ENCODE results near the gene HES1.
"Not testable (repeated sequence)": the region's sequence is repeated elsewhere in the genome, so short reads cannot be mapped to it uniquely, and the experiment has no call there.

HES1 gene

GRCh38 chr3:194128919-194129295, 7.0 kb upstream of the HES1 start:
- not testable (repeated sequence) for DNase-seq

GRCh38 chr3:194129581-194130133, 6.3 kb upstream of the HES1 start:
- no peak for DNase-seq

- no peak for DNase-seq
Observed at GRCh38 chr3:194130188-194130587, 5.8 kb upstream of the HES1 start.

GRCh38 chr3:194130807-194131589, 5.0 kb upstream of the HES1 start:
- peak; percentile 31 for DNase-seq

GRCh38 chr3:194132465-194133286, 3.3 kb upstream of the HES1 start:
- no peak for DNase-seq

- DNase-seq = no peak
Observed at GRCh38 chr3:194133661-194134230, 2.2 kb upstream of the HES1 start.

GRCh38 chr3:194134231-194134756, 1.7 kb upstream of the HES1 start:
- no peak for DNase-seq

- peak; percentile 64 for DNase-seq
Observed at GRCh38 chr3:194134757-194135515, 1.0 kb upstream of the HES1 start.

GRCh38 chr3:194135516-194135805, 487 bp upstream of the HES1 start:
- no peak for DNase-seq

- DNase-seq = no peak
Observed at GRCh38 chr3:194136519-194137007, 615 bp downstream of the HES1 start.

GRCh38 chr3:194137008-194137505, 1.1 kb downstream of the HES1 start:
- DNase-seq = no peak

- DNase-seq = no peak
Observed at GRCh38 chr3:194137506-194138474, 1.8 kb downstream of the HES1 start.

GRCh38 chr3:194138732-194139070, 2.8 kb downstream of the HES1 start:
- DNase-seq = no peak

- DNase-seq = no peak
Observed at GRCh38 chr3:194139071-194139813, 3.3 kb downstream of the HES1 start.

- DNase-seq = no peak
Observed at GRCh38 chr3:194139814-194140391, 4.0 kb downstream of the HES1 start.

- DNase-seq = no peak
Observed at GRCh38 chr3:194140520-194141414, 4.8 kb downstream of the HES1 start.

GRCh38 chr3:194141415-194142155, 5.6 kb downstream of the HES1 start:
- no peak for DNase-seq
